ENCODE results near the gene UPK3BL2. TPM values are rescaled to one million over a fixed set of nuclear protein-coding genes. Genes with fewer than 3 reads are reported as not detected.
A peak's percentile ranks its signal among the peaks of the same experiment; 100 is the strongest.
"Not testable (repeated sequence)": the region's sequence is repeated elsewhere in the genome, so short reads cannot be mapped to it uniquely, and the experiment has no call there.

The UPK3BL2 gene
- polyA plus RNA-seq (ENCODE audit: insufficient read length in 10 of 10): 10 to 100 TPM in 3 of 10 donors, 1 to 10 TPM in 7; 1.2 to 16.5 (median 8.6) TPM
- long read RNA-seq, donor 1: 0 reads
- long read RNA-seq, donor 2: 0 reads
- long read RNA-seq, donor 3: 0 reads
- long read RNA-seq, donor 4: 0 reads
- long read RNA-seq, donor 5: 0 reads
- long read RNA-seq, donor 6: 0 reads
- long read RNA-seq, donor 7, partial matches to known transcripts: 0 of 2 reads
- long read RNA-seq, donor 7, other reads (novel, unspliced or antisense): 0 of 2 reads
- long read RNA-seq, donor 8, partial matches to known transcripts: 0 of 3 reads
- long read RNA-seq, donor 8, other reads (novel, unspliced or antisense): 0 of 3 reads
- long read RNA-seq, donor 9: 0 reads

GRCh38 chr7:102543596-102543995 is at the start of gene UPK3BL2:
TSS of gene UPK3BL2 (minus strand) at chr7:102543696. CDS start at chr7:102543636, 60 bp downstream.
- DNase-seq: not testable (repeated sequence)

- not testable (repeated sequence) for DNase-seq
These were observed 49.1 kb upstream of the UPK3BL2 start for GRCh38 chr7:102592477-102593019.

- not testable (repeated sequence) for DNase-seq
These were observed 46.4 kb upstream of the UPK3BL2 start for GRCh38 chr7:102589857-102590256.

DNA sequence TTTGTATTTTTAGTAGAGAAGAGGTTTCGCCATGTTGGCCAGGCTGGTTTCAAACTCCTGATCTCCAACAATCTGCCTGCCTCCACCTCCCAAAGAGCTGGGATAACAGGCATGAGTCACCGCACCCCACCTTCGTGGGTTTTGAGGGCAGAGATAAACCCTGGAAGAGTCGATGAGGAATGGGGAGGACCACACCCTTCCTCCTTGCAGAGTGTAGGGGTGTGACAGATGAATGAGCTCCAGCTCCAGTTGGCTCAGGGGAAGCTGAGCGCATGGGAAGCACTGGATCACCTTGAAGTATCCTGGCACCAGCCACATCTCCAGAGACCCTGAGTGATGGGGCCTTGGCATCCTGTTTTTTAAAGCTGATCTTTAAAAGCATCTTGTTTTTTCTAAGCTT is 40.0 kb upstream of the UPK3BL2 start:
- DNase-seq: not testable (repeated sequence)

- not testable (repeated sequence) for DNase-seq
These were observed 38.2 kb upstream of the UPK3BL2 start for GRCh38 chr7:102581722-102582121.

- DNase-seq: not testable (repeated sequence)
These were observed 35.0 kb upstream of the UPK3BL2 start for GRCh38 chr7:102578486-102578885.

- DNase-seq: not testable (repeated sequence)
These were observed 34.1 kb upstream of the UPK3BL2 start for GRCh38 chr7:102577315-102578240.

DNA sequence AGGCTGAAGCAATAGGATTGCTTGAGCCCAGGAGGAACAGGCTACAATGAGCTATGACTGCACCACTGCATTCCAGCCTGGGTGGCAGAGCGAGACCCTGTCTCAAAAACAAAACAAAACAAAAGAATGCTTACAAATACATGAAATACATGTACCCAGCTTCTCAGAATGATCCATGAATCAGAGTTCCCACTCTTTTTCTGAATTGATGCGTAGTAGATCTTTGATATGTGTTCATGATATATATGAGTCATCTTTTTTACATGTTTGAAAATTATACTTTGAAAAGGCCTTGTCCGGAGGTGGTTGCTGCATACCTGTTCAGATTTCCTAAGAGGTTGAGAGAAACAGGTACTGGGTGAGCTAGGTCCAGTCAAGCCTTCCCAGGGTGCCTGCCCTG is 32.9 kb upstream of the UPK3BL2 start:
- DNase-seq: not testable (repeated sequence)

- not testable (repeated sequence) for DNase-seq
These were observed 31.1 kb upstream of the UPK3BL2 start for GRCh38 chr7:102574607-102575006.

GRCh38 chr7:102572261-102573239 is 29.1 kb upstream of the UPK3BL2 start, which contains the start of gene POLR2J3:
TSS of gene POLR2J3 (minus strand) at chr7:102572583. CDS start at chr7:102572521, 62 bp downstream.
- DNase-seq: peak; percentile 92 to 98 (median 94)

GRCh38 chr7:102568620-102569019 is 25.1 kb upstream of the UPK3BL2 start:
- not testable (repeated sequence) for DNase-seq

GRCh38 chr7:102550808-102551422 is 7.4 kb upstream of the UPK3BL2 start, which contains the start of gene SPDYE2:
TSS of gene SPDYE2 (plus strand) at chr7:102551226. CDS start at chr7:102553256, 2,030 bp downstream.
- not testable (repeated sequence) for DNase-seq

DNA sequence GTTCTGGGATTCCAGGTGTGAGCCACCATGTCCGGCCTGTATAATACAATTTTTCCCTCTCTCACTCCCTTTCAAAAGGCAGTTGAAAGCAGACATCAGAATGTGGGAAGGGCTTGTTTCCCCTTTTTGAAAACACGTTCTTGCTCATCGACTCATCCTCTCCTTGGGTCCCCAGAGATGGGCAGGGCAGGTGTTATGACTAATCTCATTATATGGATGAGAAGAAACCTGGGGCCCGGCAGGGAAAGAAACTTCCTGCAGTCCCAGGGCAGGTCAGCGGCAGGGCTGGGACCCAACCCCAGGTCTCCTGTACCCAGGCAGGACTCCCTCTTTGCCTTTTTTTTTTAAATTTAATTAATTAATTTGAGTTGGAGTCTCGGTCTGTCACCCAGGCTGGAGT is 2.9 kb upstream of the UPK3BL2 start:
- not testable (repeated sequence) for DNase-seq

DNA sequence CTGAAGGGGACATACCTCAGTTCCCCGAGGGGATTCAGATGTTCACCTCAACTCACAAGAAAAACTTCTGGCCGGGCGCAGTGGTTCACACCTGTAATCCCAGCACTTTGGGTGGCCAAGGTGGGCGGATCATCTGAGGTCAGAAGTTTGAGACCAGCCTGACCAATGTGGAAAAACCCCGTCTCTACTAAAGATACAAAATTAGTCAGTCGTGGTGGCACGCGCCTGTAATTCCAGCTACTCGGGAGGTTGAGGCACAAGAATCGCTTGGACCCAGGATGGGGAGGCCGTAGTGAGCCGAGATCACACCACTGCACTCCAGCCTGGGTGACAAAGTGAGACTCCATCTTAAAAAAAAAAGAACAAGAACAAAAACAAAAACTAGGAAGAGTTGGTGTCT is 1.8 kb upstream of the UPK3BL2 start:
- DNase-seq: not testable (repeated sequence)

- not testable (repeated sequence) for DNase-seq
These were observed 876 bp upstream of the UPK3BL2 start for GRCh38 chr7:102544372-102544771.

DNA sequence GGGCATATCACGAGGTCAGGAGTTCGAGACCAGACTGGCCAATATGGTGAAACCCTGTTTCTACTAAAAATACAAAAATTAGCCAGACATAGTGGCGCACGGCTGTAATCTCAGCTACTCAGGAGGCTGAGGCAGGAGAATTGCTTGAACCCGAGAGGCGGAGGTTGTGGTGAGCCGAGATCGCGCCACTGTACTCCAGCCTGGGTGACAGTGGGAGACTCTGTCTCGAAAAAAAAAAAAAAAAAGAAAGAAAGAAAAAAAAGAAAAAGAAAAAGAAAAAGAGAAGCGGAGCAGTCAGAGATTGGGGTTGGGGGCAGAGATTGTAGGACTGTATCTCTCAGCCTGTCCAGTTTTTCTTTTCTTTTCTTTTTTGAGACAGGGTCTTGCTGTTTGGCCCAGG is 725 bp downstream of the UPK3BL2 start:
- not testable (repeated sequence) for DNase-seq

GRCh38 chr7:102542083-102542482 is 1.4 kb downstream of the UPK3BL2 start:
- DNase-seq: not testable (repeated sequence)

DNA sequence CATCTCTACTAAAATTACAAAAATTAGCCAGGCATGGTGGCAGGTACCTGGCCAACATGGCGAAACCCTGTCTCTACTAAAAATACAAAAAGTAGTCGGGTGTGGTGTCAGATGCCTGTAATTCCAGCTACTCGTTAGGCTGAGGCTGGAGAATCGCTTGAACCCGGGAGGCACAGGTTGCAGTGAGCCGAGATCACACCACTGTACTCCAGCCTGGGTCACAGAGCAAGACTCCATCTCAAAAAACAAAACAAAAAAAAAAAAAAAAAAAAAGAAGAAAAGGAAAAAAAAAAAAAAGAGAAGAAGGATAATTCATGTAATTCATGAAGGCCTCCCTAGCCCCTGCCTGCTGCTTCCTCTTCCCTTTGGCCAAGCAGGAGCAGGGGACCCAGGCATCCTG is 2.9 kb downstream of the UPK3BL2 start:
- not testable (repeated sequence) for DNase-seq

DNA sequence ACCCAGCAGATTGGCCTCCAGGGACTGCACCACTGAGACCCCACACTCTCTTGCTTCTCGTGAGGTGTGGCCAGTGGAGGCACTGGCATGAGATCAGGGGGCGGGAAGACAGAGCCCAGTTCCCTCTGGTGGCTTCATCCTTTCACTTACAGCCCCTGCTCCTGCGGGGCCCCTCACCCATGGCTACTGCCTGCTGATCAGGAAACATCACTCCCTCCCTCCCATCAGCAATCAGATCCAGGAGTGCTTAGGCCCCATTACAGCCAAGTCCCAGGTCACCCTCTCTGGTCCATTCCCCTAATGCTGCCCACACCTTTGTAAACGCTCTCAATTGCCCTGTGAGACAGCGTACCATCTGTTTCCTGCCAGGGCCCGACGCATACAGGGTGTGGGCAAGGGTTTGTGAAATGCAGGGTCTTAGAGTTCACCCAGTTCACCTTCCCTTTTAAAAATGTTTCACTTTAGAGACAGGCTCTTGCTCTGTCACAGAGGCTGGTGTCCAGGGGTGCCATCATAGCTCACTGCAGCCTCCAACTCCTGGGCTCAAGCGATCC is 8.4 kb downstream of the UPK3BL2 start:
- DNase-seq: peak in 1 of 3 donors; percentile 0

DNA sequence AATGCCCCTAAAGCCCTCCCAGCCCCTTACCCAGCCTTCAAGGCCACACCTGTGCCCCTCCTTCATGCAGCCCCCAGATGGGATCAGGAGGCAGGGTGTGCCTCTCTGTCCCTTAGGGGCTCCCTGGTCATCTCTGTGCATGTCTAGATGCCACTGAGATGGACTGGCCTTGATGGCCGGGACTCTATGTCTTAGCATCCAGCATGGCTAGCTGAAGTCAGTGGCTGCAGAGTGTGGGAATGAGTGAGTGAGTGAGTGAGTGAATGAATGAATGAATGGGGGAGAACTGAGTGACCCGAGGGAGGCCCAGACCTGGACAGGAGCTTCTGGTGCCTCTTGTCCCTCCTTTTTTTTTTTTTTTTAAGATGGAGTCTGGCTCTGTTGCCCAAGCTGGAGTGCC is 11.4 kb downstream of the UPK3BL2 start:
- not testable (repeated sequence) for DNase-seq
